Smooth muscle cell of bladder (primary cell): ENCODE data around the gene FXYD4. TPM values are rescaled to one million over a fixed set of nuclear protein-coding genes. Genes with fewer than 3 reads are reported as not detected.

ENCODE experiments used
- total RNA-seq: library from RNA; depleted of rRNA; stranded (reverse); fragments of >200 nt; gene quantifications from 2 replicates; pipeline ENCODE4 v1.2.3, GENCODE V29; 2014

Gene FXYD4, protein sequence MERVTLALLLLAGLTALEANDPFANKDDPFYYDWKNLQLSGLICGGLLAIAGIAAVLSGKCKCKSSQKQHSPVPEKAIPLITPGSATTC
- not detected in 2 replicates for total RNA-seq

GRCh38 chr10:43371418-43371817, at the start of gene FXYD4:
TSS of gene FXYD4 (plus strand) at chr10:43371636. CDS start at chr10:43373747, 2,111 bp downstream.

DNA sequence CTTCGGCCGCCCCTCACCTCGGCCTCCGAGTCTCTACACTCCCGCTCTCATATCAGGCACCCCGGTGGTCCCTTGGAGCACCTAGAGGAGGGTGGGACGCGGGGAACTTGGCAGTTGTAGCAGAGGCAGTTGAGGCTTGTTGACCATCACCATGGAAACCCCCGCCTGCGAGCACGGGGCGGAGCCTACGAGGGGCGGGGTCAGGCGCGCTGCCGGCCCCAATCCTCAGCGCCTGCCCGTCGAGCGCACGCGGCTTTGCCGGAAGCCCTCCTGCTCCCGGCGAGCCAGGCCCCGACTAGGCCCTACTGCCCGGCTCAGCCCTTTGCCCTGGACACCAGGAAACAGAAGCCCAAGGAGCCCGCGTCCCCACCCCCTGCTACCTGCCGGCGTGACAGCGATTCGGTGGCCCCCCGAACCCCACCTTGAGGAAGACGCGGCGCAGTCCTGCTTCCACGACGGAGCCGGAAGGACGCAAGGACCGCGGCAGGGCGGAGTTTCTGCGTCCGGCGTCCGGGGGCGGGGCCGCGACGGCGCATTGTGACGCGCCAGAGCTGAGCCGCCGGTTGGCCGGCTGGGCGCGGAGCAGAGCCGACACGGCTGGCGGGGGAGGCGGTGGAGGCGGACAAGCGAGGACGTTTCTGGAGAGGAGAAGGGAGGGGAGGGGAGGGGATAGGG, 37.4 kb downstream of the FXYD4 start, which contains the start of gene HNRNPF:
HNRNPF (minus strand) TSS at position 477 of the 675 bp plus-strand sequence. CDS start 21,302 bp downstream, outside the sequence.

Other genes with a start within 250 kb of the FXYD4 start
- 27.6 and 34.1 TPM in 2 replicates for gene CSGALNACT2, start 233.2 kb upstream of the FXYD4 start, total RNA-seq
- gene RASGEF1A, start 104.6 kb upstream of the FXYD4 start, total RNA-seq: 1.8 and 3.1 TPM in 2 replicates
- gene HNRNPF, start 37.5 kb downstream of the FXYD4 start, total RNA-seq: 188 and 252 TPM in 2 replicates
- 3.7 and 4.3 TPM in 2 replicates for gene ZNF487, start 65.5 kb downstream of the FXYD4 start, total RNA-seq
- gene ZNF239, start 203.0 kb downstream of the FXYD4 start, total RNA-seq: 5.3 and 6.8 TPM in 2 replicates
- 1.7 and 1.9 TPM in 2 replicates for gene ZNF485, start 234.8 kb downstream of the FXYD4 start, total RNA-seq